ENCODE measurements around the gene ITGB7. TPM values are rescaled to one million over a fixed set of nuclear protein-coding genes. Genes with fewer than 3 reads are reported as not detected.

Gene ITGB7
- total and polyA plus RNA-seq, 9 of the 15 experiments (the other 6 are each of a cell fraction or from before 2014, with no cell fraction given), result 0.06 to 2.0 (median 0.67) TPM

- TF ChIP-seq CTCF (IDR thresholded peaks at IDR 0.05 in 2 of 3, conservative IDR thresholded peaks at IDR 0.05 in 1 of 3; ENCODE audit: insufficient read depth in 2 of 3, low read depth in 1 of 3, low read length in 3 of 3) (peak in 1 of 3 experiments; percentile 17; a peak in 1 of 6 replicates), LCOR (CRISPR knock-in tag; IDR thresholded peaks at IDR 0.05) (no peak), FOXA3 (CRISPR knock-in tag; conservative IDR thresholded peaks at IDR 0.05 in 1 of 2, IDR thresholded peaks at IDR 0.05 in 1 of 2) (peak in 1 of 2 experiments; percentile 32; a peak in 1 of 4 replicates), ZNF41 (CRISPR knock-in tag; conservative IDR thresholded peaks at IDR 0.05) (no peak), CHD2 (IDR thresholded peaks at IDR 0.05; ENCODE audit: low read depth, low read length) (no peak), HLTF (IDR thresholded peaks at IDR 0.05) (no peak)
- TF ChIP-seq, protein P1, sequence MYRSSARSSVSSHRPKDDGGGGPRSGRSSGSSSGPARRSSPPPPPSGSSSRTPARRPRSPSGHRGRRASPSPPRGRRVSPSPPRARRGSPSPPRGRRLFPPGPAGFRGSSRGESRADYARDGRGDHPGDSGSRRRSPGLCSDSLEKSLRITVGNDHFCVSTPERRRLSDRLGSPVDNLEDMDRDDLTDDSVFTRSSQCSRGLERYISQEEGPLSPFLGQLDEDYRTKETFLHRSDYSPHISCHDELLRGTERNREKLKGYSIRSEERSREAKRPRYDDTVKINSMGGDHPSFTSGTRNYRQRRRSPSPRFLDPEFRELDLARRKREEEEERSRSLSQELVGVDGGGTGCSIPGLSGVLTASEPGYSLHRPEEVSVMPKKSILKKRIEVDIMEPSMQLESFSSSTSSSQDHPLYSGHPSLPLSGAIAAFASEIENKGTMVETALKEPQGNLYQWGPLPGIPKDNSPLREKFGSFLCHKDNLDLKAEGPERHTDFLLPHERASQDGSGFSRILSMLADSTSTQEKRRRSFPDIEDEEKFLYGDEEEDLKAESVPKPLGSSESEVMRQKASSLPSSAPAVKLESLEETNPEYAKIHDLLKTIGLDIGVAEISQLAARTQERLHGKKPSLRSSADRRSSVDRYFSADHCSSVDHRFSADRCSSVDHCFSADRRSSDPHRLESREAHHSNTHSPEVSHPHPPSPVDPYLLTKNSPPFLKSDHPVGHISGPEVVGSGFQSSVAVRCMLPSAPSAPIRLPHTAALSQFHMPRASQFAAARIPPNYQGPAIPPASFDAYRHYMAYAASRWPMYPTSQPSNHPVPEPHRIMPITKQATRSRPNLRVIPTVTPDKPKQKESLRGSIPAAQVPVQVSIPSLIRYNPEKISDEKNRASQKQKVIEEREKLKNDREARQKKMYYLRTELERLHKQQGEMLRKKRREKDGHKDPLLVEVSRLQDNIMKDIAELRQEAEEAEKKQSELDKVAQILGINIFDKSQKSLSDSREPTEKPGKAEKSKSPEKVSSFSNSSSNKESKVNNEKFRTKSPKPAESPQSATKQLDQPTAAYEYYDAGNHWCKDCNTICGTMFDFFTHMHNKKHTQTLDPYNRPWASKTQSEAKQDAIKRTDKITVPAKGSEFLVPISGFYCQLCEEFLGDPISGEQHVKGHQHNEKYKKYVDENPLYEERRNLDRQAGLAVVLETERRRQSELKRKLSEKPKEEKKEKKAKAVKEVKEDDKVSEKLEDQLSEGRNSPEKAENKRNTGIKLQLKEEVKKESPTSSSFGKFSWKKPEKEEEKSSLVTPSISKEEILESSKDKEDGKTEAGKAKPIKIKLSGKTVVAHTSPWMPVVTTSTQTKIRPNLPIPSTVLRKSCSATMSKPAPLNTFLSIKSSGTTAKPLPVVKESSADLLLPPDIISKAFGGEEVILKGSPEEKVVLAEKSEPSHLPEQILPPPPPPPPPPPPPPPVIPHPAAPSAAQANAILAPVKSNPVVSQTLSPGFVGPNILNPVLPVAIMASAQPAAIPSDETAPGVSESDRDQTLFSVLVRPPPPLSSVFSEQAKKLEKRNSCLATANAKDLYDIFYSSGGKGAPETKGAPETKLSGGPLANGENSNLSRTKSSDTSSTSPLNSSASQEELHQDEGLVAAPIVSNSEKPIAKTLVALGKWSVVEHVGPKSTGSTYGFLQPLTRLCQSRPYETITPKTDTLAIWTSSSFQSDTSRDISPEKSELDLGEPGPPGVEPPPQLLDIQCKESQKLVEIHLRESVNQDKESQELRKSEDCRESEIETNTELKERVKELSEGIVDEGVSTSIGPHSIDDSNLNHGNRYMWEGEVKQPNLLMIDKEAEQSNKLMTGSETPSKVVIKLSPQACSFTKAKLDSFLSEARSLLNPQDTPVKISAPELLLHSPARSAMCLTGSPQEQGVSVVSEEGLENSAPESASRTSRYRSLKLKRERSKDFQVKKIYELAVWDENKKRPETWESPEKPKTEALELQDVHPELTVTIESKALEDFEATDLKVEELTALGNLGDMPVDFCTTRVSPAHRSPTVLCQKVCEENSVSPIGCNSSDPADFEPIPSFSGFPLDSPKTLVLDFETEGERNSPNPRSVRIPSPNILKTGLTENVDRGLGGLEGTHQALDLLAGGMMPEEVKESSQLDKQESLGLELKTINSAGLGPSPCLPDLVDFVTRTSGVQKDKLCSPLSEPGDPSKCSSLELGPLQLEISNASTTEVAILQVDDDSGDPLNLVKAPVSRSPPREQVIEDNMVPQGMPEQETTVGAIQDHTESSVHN (IDR thresholded peaks at IDR 0.05; ENCODE audit: borderline replicate concordance in 1 of 2, low read depth in 1 of 2), result no peak
Measured at GRCh38 chr12:53199700-53200099, 7.4 kb downstream of the ITGB7 start (continued).
